Large intestine (tissue), 3 donors: ENCODE data around the gene WDR62. TPM values are rescaled to one million over a fixed set of nuclear protein-coding genes. Genes with fewer than 3 reads are reported as not detected.

ENCODE experiments used
- DNase-seq, 2 donors: peaks; one replicate each; pipeline versions ENCODE4 v3.0.0 to v3.0.0-alpha.2; 2013
- H3K27ac ChIP-seq: one replicate; pipeline ENCODE4 v1.5.1; 2013; ENCODE audit warnings: low read length
- H3K27me3 ChIP-seq: 2 replicates; pipeline ENCODE4 v1.6.1; 2013; ENCODE audit warnings: low read length; ENCODE audit not compliant: control insufficient read depth, insufficient read depth
- H3K36me3 ChIP-seq: 2 replicates; pipeline ENCODE4 v1.6.1; 2013; ENCODE audit warnings: low read length; ENCODE audit not compliant: control insufficient read depth, insufficient read depth
- H3K4me1 ChIP-seq: one replicate; pipeline ENCODE4 v1.6.1; 2013; ENCODE audit warnings: low read length; ENCODE audit not compliant: control insufficient read depth, insufficient read depth
- H3K4me3 ChIP-seq: one replicate; pipeline ENCODE4 v1.5.1; 2013; ENCODE audit warnings: low read length
- H3K9me3 ChIP-seq: one replicate; pipeline ENCODE4 v1.6.1; 2013; ENCODE audit warnings: mild to moderate bottlenecking, low read depth, low read length, moderate library complexity; ENCODE audit not compliant: control insufficient read depth
- WGBS: methylation state at CpG from one replicate; pipeline ENCODE4 v1.1.5; 2013; ENCODE audit warnings: low lambda C conversion rate; ENCODE audit not compliant: insufficient coverage; 5-methylcytosine and 5-hydroxymethylcytosine counted together
- polyA plus RNA-seq: library from polyadenylated mRNA; unstranded; fragments of 120-200 nt; gene quantifications from one replicate; pipeline ENCODE4 v1.2.1, GENCODE V29; 2013

Gene WDR62
- polyA plus RNA-seq, 1 donor = 2.6 TPM

GRCh38 chr19:36141039-36141927 lies 86.6 kb downstream of the WDR62 start:
- peak overlapping the region; percentile 98 for H3K27ac ChIP-seq
- WGBS = no CpG with 5 or more reads among the region's 42 CpGs

GRCh38 chr19:36142046-36142445 lies 87.3 kb downstream of the WDR62 start:
- Histone ChIP-seq H3K4me1 (peaks cover 11% of the 10 kb centered on the region), H3K36me3 (peaks cover 45% of the 10 kb centered on the region)

More at GRCh38 chr19:36141039-36141927, 86.6 kb downstream of the WDR62 start:
- peaks cover 14% of the 10 kb centered on the region for H3K4me1 ChIP-seq
- H3K9me3 ChIP-seq = no peaks in the 10 kb centered on the region
- peak; percentile 76 to 85 for DNase-seq
- peak overlapping the region; percentile 98 for H3K4me3 ChIP-seq
- H3K27me3 ChIP-seq = no peaks in the 10 kb centered on the region
- H3K36me3 ChIP-seq = peaks cover 38% of the 10 kb centered on the region

GRCh38 chr19:36142496-36142895 lies 87.8 kb downstream of the WDR62 start:
- no peak overlapping the region for H3K27ac ChIP-seq
- H3K36me3 ChIP-seq = peaks cover 48% of the 10 kb centered on the region
- peaks cover 11% of the 10 kb centered on the region for H3K4me1 ChIP-seq
- no peak overlapping the region for H3K4me3 ChIP-seq
- no peak for DNase-seq
- WGBS = no CpG with 5 or more reads among the region's 9 CpGs
- H3K9me3 ChIP-seq = no peaks in the 10 kb centered on the region
- no peaks in the 10 kb centered on the region for H3K27me3 ChIP-seq

More at GRCh38 chr19:36142046-36142445, 87.3 kb downstream of the WDR62 start:
- H3K9me3 ChIP-seq = no peaks in the 10 kb centered on the region
- no peak overlapping the region for H3K4me3 ChIP-seq
- WGBS = 100% methylated on average over 2 of the region's 14 CpGs
- no peak for DNase-seq
- H3K27me3 ChIP-seq = no peaks in the 10 kb centered on the region
- H3K27ac ChIP-seq = no peak overlapping the region

- Histone ChIP-seq H3K4me3 (no peak overlapping the region), H3K9me3 (no peaks in the 10 kb centered on the region), H3K36me3 (peaks cover 66% of the 10 kb centered on the region), H3K27ac (no peak overlapping the region), H3K27me3 (no peaks in the 10 kb centered on the region), H3K4me1 (peaks cover 9% of the 10 kb centered on the region)
- no peak for DNase-seq
- WGBS = no CpG with 5 or more reads among the region's 6 CpGs
Measured at GRCh38 chr19:36144624-36145023, 89.9 kb downstream of the WDR62 start.

GRCh38 chr19:36149673-36150406 lies 95.1 kb downstream of the WDR62 start:
- peaks cover 65% of the 10 kb centered on the region for H3K36me3 ChIP-seq

GRCh38 chr19:36150586-36150985 lies 95.9 kb downstream of the WDR62 start:
- Histone ChIP-seq H3K36me3 (peaks cover 58% of the 10 kb centered on the region), H3K27ac (no peak overlapping the region), H3K4me1 (no peaks in the 10 kb centered on the region), H3K27me3 (no peaks in the 10 kb centered on the region), H3K9me3 (no peaks in the 10 kb centered on the region), H3K4me3 (no peak overlapping the region)
- WGBS = no CpG with 5 or more reads among the region's 5 CpGs
- no peak for DNase-seq

More at GRCh38 chr19:36149673-36150406, 95.1 kb downstream of the WDR62 start:
- no peak overlapping the region for H3K4me3 ChIP-seq
- no peak overlapping the region for H3K27ac ChIP-seq
- H3K27me3 ChIP-seq = no peaks in the 10 kb centered on the region
- no CpG with 5 or more reads among the region's 13 CpGs for WGBS
- H3K9me3 ChIP-seq = no peaks in the 10 kb centered on the region
- H3K4me1 ChIP-seq = no peaks in the 10 kb centered on the region
- DNase-seq = no peak

GRCh38 chr19:36151144-36152018 lies 96.7 kb downstream of the WDR62 start:
- no peaks in the 10 kb centered on the region for H3K27me3 ChIP-seq
- H3K36me3 ChIP-seq = peaks cover 50% of the 10 kb centered on the region
- peak overlapping the region; percentile 75 for H3K27ac ChIP-seq
- peak in 1 of 2 donors; percentile 24 for DNase-seq
- no peaks in the 10 kb centered on the region for H3K9me3 ChIP-seq
- no peaks in the 10 kb centered on the region for H3K4me1 ChIP-seq
- H3K4me3 ChIP-seq = peak overlapping the region; percentile 42
- no CpG with 5 or more reads among the region's 47 CpGs for WGBS

- Histone ChIP-seq H3K27me3 (no peaks in the 10 kb centered on the region), H3K9me3 (no peaks in the 10 kb centered on the region), H3K36me3 (peaks cover 44% of the 10 kb centered on the region), H3K4me3 (peak overlapping the region; percentile 42), H3K4me1 (no peaks in the 10 kb centered on the region), H3K27ac (peak overlapping the region; percentile 75)
- no CpG with 5 or more reads among the region's 16 CpGs for WGBS
- DNase-seq = no peak
Measured at GRCh38 chr19:36152019-36152351, 97.3 kb downstream of the WDR62 start.

GRCh38 chr19:36152352-36153091 lies 97.8 kb downstream of the WDR62 start, which contains the start of gene COX7A1:
Gene COX7A1, minus strand, starts transcription at chr19:36152447. Its CDS starts 40 bp downstream, at chr19:36152407.
- Histone ChIP-seq H3K4me3 (peak within 1 kb of the TSS; percentile 42), H3K4me1 (no peaks in the 10 kb centered on the region), H3K27me3 (no peaks in the 10 kb centered on the region), H3K27ac (peak within 1 kb of the TSS; percentile 75), H3K9me3 (no peaks in the 10 kb centered on the region), H3K36me3 (peaks cover 41% of the 10 kb centered on the region)
- WGBS = 84% methylated on average over 3 of the region's 40 CpGs
- DNase-seq = peak in 1 of 2 donors; percentile 23
